Stimulated activated naive CD4-positive, alpha-beta T cell treated with Interleukin-2 at 50 U/mL for 16 hours (primary cell): ENCODE data around the gene TIGAR.

Experiments used
- DNase-seq: peaks from one replicate; lab custom pipeline; 2025; lab: John Stamatoyannopoulos, UW

The TIGAR gene

DNA sequence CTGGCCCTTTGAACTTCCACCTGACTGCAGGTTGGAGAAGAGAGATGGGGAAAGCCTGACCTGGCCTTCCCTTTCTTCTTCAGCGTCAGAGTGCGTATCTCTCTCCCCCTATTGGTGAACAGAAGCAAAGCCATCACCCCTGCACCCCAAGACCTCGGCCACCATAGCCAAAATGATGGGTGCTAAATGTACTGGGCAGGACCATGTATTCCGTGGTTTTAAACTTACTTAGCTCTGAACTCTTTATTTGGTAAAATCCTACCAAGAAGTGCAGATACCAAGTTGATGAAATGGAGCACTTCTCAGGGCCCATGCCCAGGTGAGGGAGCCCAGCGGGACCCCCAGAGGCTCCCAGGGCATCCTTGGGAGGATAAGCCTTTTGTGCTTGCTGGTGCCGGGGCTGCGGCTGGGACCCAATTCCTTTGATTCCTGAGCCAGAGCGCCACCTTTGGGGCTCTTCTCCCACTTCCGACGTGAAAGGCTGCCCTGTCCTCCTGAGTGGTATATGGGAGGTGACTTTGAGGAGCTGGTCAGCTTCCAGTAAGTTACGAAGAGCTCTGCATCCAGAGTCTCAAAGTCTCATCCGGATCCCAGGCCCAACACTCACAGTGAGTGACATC is 38.0 kb upstream of the TIGAR start:
- DNase-seq, result no peak

- no peak for DNase-seq
These were observed 37.3 kb upstream of the TIGAR start for GRCh38 chr12:4283512-4284255.

GRCh38 chr12:4284306-4284705 is 36.7 kb upstream of the TIGAR start:
- no peak for DNase-seq

GRCh38 chr12:4285070-4285469 is 35.9 kb upstream of the TIGAR start:
- DNase-seq, result no peak

- no peak for DNase-seq
These were observed 34.8 kb upstream of the TIGAR start for GRCh38 chr12:4286228-4286627.

DNA sequence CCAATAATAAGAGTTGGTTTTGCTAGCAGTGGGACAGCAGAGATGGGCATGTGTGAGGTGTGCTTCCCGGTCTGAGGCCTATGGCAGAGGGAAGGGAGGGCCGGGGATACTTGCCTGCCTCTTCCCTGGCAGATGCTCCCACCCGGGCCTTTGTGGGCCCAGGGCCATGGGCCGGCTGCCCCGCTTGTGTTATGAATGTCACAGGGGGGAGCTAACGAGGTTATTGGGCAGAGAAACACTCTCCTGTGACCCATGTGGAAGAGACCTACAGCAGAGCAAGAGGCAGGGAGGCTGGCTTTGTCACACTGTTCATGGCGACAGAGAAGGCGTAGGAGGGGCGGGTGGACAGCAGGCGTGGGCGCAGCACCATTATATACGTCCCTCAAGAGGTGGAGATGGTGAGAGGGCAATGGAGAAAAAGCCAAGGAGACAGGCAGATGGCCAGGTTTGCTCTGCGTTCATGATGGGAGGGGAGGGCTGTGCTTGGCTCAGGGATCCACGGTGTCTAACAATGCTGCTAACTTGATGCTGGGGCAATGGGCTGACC is 34.2 kb upstream of the TIGAR start:
- no peak for DNase-seq

GRCh38 chr12:4287325-4288211 is 33.4 kb upstream of the TIGAR start:
- peak; percentile 21 for DNase-seq

DNA sequence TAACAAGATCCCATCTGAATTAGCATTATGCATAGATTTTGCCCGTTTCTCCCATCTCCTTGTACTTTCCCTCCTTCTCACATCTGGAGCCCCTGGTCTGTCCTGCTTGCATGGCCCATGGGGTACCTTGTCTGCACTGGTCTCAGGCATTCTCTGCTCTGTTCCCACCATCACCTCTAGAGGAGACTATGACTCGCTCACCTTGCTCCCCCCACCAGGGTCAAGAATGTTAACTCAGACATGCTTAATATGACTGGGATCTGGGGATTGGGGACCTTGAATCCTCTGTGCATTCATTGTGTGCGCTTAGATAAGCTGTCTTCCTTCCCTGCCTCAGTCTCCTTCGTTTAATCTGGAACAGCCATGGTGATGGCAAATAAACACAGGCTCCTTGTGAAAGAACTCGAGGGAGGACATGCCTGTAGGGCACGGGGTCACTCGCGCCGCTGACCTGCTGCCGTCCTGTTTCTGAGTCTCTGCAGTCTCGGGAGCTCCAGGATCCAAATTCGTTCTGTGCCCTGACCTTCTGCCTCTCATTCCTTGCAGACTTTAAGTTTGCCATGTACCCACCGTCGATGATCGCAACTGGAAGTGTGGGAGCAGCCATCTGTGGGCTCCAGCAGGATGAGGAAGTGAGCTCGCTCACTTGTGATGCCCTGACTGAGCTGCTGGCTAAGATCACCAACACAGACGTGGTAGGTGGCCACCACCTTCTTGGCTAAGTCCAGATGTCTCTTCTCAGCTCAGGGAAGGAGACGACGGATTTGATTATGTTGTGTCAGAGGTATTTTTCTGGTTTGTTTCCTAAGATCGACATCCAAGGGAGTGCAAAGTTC is 32.5 kb upstream of the TIGAR start:
- no peak for DNase-seq

- no peak for DNase-seq
These were observed 31.7 kb upstream of the TIGAR start for GRCh38 chr12:4289231-4289878.

GRCh38 chr12:4289998-4290790 is 30.8 kb upstream of the TIGAR start:
- DNase-seq, result no peak

GRCh38 chr12:4292341-4293073 is 28.5 kb upstream of the TIGAR start:
- DNase-seq, result no peak

- DNase-seq, result peak; percentile 56
These were observed 27.6 kb upstream of the TIGAR start for GRCh38 chr12:4293299-4293965.

DNA sequence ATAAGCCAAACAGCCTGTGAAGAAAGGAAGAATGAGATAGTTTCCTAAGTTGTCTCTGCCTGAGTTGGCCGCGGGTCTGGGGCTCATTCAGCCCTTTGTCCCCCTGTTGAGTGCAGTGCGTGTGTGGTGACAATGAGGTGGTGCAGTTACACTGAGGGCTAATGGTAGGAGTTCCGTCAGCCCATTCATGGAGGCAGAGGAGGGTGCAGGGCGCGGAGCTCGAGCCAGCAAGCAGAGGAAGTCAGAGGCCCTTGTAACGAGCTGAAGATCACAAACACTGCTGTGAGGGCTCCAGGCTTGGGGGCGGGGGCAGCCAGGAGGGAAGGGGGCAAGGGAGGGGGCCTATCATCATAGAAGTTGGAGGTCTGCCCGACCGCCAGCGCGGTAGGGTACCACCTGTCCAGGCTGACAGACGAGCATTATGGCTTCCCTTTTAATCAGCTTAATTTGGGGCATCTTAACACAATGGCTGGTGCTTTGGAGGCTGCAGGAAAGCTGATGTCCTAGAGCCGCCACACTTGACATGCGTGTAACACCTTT is 27.0 kb upstream of the TIGAR start:
- DNase-seq, result no peak

- no peak for DNase-seq
These were observed 24.3 kb upstream of the TIGAR start for GRCh38 chr12:4296751-4297150.

GRCh38 chr12:4297617-4298016 is 23.4 kb upstream of the TIGAR start:
- DNase-seq, result no peak

DNA sequence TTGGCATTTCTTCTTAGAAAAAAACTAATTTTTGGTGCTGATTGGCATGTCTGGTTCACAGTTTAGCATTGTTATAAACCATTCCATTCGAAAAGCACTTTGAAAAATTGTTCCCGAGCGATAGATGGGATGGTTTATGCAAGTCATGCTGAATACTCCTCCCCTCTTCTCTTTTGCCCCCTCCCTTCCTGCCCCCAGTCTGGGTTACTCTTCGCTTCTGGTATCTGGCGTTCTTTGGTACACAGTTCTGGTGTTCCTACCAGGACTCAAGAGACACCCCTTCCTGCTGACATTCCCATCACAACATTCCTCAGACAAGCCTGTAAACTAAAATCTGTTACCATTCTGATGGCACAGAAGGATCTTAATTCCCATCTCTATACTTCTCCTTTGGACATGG is 20.1 kb upstream of the TIGAR start:
- DNase-seq, result no peak

DNA sequence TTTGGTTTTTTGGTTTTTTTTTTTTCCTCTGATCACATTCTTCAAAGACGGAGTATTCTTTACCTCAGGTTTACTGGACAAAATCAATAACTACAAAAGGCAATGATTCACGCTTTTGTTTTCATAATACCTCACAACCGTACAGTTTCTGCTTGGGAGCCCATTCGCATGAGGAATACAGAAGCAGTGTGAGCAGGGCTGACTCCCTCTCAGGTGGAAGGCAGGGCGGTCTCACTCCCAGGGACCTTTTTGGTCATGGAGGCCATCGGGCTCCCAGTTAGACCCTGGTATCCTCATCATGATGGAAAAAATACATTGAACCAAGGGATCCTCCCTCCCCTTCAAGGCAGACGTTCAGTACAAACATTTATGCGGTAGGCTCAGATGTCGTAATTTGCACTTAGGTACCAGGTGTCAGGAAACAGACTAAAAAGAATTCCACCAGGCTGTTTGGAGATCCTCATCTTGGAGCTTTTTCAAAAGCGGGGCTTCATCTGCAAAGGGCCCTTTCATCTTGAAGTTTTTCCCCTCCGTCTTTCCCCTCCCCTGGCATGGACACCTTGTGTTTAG is 19.0 kb upstream of the TIGAR start:
- no peak for DNase-seq

GRCh38 chr12:4302881-4303280 is 18.1 kb upstream of the TIGAR start:
- DNase-seq, result no peak
